CD4-positive, alpha-beta memory T cell (primary cell): ENCODE results near the gene MRNIP. TPM values are rescaled to one million over a fixed set of nuclear protein-coding genes. Genes with fewer than 3 reads are reported as not detected.

Experiments
- CTCF ChIA-PET: fragments of 350-600 bp; sonication (Branson Sonifier 250); formaldehyde crosslinking; loops from one replicate; lab custom pipeline; 2021; ENCODE audit warnings: inconsistent platforms; ENCODE audit not compliant: partially characterized antibody; lab: Charles Lee
- POLR2A ChIA-PET: fragments of 350-600 bp; sonication (Branson Sonifier 250); formaldehyde crosslinking; loops from one replicate; lab custom pipeline; 2021; ENCODE audit not compliant: partially characterized antibody; lab: Charles Lee
- DNase-seq, 5 donors: peaks; one replicate each; pipeline versions ENCODE4 v3.0.0 to v3.0.0-alpha.2; 2020 to 2022; ENCODE audit warnings: mixed read lengths in 1 of 5
- H3K27ac ChIP-seq: one replicate; pipeline ENCODE4 v1.7.0; 2013; ENCODE audit warnings: low read depth, low read length
- H3K27me3 ChIP-seq: 2 replicates; pipeline ENCODE4 v1.7.0; 2013; ENCODE audit warnings: mild to moderate bottlenecking, low read length, moderate library complexity; ENCODE audit not compliant: insufficient read depth
- H3K36me3 ChIP-seq: 2 replicates; pipeline ENCODE4 v1.7.0; 2013; ENCODE audit warnings: mild to moderate bottlenecking, low read length, moderate library complexity; ENCODE audit not compliant: insufficient read depth
- H3K4me1 ChIP-seq: 2 replicates; pipeline ENCODE4 v1.7.0; 2013; ENCODE audit warnings: mild to moderate bottlenecking, low read length, moderate library complexity; ENCODE audit not compliant: insufficient read depth
- H3K4me3 ChIP-seq, 2 donors: one replicate each; pipeline ENCODE4 v1.7.0; 2013; ENCODE audit warnings: low read length in 2 of 2, mild to moderate bottlenecking in 1 of 2
- H3K9me3 ChIP-seq, 2 donors: one replicate each; pipeline ENCODE4 v1.7.0; 2013; ENCODE audit warnings: low read length in 2 of 2, control low read depth in 1 of 2; ENCODE audit not compliant: control insufficient read depth in 1 of 2
- H3K27ac Mint-ChIP-seq, 7 donors: one replicate each; pipeline ENCODE4 v1.8.0; 2020 to 2021; ENCODE audit warnings: mixed read lengths in 7 of 7, mild to moderate bottlenecking in 6 of 7, inconsistent platforms in 3 of 7, moderate library complexity in 3 of 7
- H3K27me3 Mint-ChIP-seq, 2 donors: one replicate each; pipeline ENCODE4 v1.8.0; 2020 to 2021; ENCODE audit warnings: mixed read lengths in 2 of 2
- H3K36me3 Mint-ChIP-seq, 2 donors: one replicate each; pipeline ENCODE4 v1.8.0; 2020 to 2021; ENCODE audit warnings: mixed read lengths in 2 of 2, inconsistent platforms in 1 of 2, mild to moderate bottlenecking in 1 of 2
- H3K4me1 Mint-ChIP-seq, 4 donors: one replicate each; pipeline ENCODE4 v1.8.0; 2020 to 2021; ENCODE audit warnings: mixed read lengths in 4 of 4, mild to moderate bottlenecking in 1 of 4
- H3K4me3 Mint-ChIP-seq, 8 donors: one replicate each; pipeline ENCODE4 v1.8.0; 2020 to 2021; ENCODE audit warnings: mixed read lengths in 8 of 8, mild to moderate bottlenecking in 7 of 8, moderate library complexity in 6 of 8, inconsistent platforms in 3 of 8
- H3K9me3 Mint-ChIP-seq, 8 donors: one replicate each; pipeline ENCODE4 v1.8.0; 2020 to 2021; ENCODE audit warnings: mixed read lengths in 8 of 8, mild to moderate bottlenecking in 5 of 8, inconsistent platforms in 3 of 8, moderate library complexity in 1 of 8
- intact Hi-C: fragments of 100-400 bp; cut with micrococcal nuclease; formaldehyde crosslinking; loops from one replicate; pipeline ENCODE4 v1.15.1; 2023
- polyA plus RNA-seq, 2 donors: library from polyadenylated mRNA; unstranded; fragments of 300-500 nt; fragmentation: Illumina TruSeq; gene quantifications; one replicate each; pipeline ENCODE4 v1.2.3, GENCODE V29; 2021
- total RNA-seq, 2 experiments: library from RNA; stranded (reverse); gene quantifications; one replicate each; pipeline ENCODE4 v1.2.3, GENCODE V29; 2021

The MRNIP gene
- total and polyA plus RNA-seq, 4 experiments from 2014 or later = 11.4 to 129 (median 70.9) TPM

DNA sequence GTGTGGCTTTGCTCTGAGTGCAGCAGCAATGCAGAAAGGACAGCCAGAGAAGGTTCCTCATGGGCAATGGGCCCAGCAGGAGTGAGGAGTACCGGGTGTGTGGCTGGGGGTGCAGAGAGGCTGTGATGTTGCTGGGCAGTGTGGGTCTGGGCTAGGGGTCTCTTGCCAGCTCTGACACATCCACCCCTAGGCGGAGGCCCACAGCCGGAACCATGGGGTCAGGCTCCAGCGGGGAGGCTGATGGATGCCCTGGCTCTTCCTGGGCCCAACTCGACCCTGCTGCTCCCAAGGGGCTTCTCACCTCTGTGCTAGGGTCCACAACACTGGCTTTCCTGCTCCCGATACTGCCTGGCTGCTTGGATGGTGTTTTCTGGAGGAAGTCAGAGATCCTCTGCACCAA, 29.2 kb upstream of the MRNIP start:
- H3K36me3 ChIP-seq = peaks cover 62% of the 10 kb centered on the region
- H3K27ac ChIP-seq = no peak overlapping the region
- Mint-ChIP-seq H3K27me3 (no peaks in the 10 kb centered on the region), H3K9me3 (peaks cover 0 to 19% (median 12%) of the 10 kb centered on the region in 8 donors), H3K36me3 (peaks cover 61 to 78% of the 10 kb centered on the region in 2 donors), H3K27ac (no peak overlapping the region), H3K4me1 (no peaks in the 10 kb centered on the region), H3K4me3 (no peak overlapping the region)
- H3K27me3 ChIP-seq = no peaks in the 10 kb centered on the region
- no peak for DNase-seq
- CTCF ChIA-PET = no interaction called here
- no peak overlapping the region for H3K4me3 ChIP-seq
- intact Hi-C loops = no loop called here
- peaks cover 0 to 1% of the 10 kb centered on the region in 2 donors for H3K9me3 ChIP-seq
- POLR2A ChIA-PET = no interaction called here
- H3K4me1 ChIP-seq = no peaks in the 10 kb centered on the region

DNA sequence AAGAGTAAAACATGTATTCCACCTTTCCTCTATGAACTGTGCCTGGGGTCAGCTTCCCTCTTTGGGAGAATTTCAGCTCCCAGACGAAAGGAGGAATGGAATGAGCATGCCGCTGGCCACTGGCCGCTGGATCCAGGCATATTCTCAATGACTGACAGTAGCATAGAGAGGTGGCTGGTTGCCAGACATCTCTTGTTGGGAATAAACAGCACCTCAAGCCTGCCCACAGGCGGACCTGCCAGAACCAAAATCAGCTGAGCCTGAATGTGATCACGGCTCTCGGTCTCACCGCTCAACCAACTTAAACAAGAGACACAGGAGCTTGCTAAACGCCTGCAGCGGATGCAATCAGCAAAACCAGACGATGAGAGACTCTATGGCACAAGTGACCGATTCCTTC, 28.5 kb upstream of the MRNIP start:
- no peak overlapping the region for H3K4me3 ChIP-seq
- no peak overlapping the region for H3K27ac ChIP-seq
- H3K4me1 ChIP-seq = no peaks in the 10 kb centered on the region
- no peaks in the 10 kb centered on the region for H3K27me3 ChIP-seq
- peaks cover 55% of the 10 kb centered on the region for H3K36me3 ChIP-seq
- Mint-ChIP-seq H3K4me3 (no peak overlapping the region), H3K4me1 (no peaks in the 10 kb centered on the region), H3K27ac (peak overlapping the region in 1 of 7 donors; percentile 49), H3K36me3 (peaks cover 64 to 74% of the 10 kb centered on the region in 2 donors), H3K27me3 (no peaks in the 10 kb centered on the region), H3K9me3 (peaks cover 0 to 21% (median 15%) of the 10 kb centered on the region in 8 donors)
- ChIA-PET POLR2A (no interaction called here), CTCF (no interaction called here)
- intact Hi-C loops = no loop called here
- no peak for DNase-seq
- H3K9me3 ChIP-seq = peaks cover 0 to 3% of the 10 kb centered on the region in 2 donors

- peak overlapping the region in 2 of 7 donors; percentile 10 to 66 for H3K27ac Mint-ChIP-seq
- peaks cover 0 to 23% (median 16%) of the 10 kb centered on the region in 8 donors for H3K9me3 Mint-ChIP-seq
- Histone ChIP-seq H3K36me3 (peaks cover 48% of the 10 kb centered on the region), H3K4me3 (no peak overlapping the region), H3K9me3 (peaks cover 0 to 3% of the 10 kb centered on the region in 2 donors), H3K27ac (no peak overlapping the region), H3K4me1 (no peaks in the 10 kb centered on the region), H3K27me3 (no peaks in the 10 kb centered on the region)
- no peak overlapping the region for H3K4me3 Mint-ChIP-seq
- ChIA-PET POLR2A (no interaction called here), CTCF (no interaction called here)
- H3K4me1 Mint-ChIP-seq = no peaks in the 10 kb centered on the region
- peaks cover 63 to 73% of the 10 kb centered on the region in 2 donors for H3K36me3 Mint-ChIP-seq
- no peaks in the 10 kb centered on the region for H3K27me3 Mint-ChIP-seq
- DNase-seq = no peak
- intact Hi-C loops = no loop called here
Observed at GRCh38 chr5:179886190-179886911, 27.7 kb upstream of the MRNIP start.

GRCh38 chr5:179885491-179886090, 27.0 kb upstream of the MRNIP start:
- Mint-ChIP-seq H3K27ac (peak overlapping the region in 1 of 7 donors; percentile 66), H3K4me1 (no peaks in the 10 kb centered on the region), H3K36me3 (peaks cover 61 to 72% of the 10 kb centered on the region in 2 donors), H3K27me3 (no peaks in the 10 kb centered on the region), H3K9me3 (peaks cover 0 to 23% (median 16%) of the 10 kb centered on the region in 8 donors), H3K4me3 (no peak overlapping the region)
- CTCF ChIA-PET = no interaction called here
- POLR2A ChIA-PET = no interaction called here
- Histone ChIP-seq H3K9me3 (peaks cover 0 to 3% of the 10 kb centered on the region in 2 donors), H3K4me3 (no peak overlapping the region), H3K27ac (no peak overlapping the region), H3K27me3 (no peaks in the 10 kb centered on the region), H3K4me1 (no peaks in the 10 kb centered on the region), H3K36me3 (peaks cover 41% of the 10 kb centered on the region)
- intact Hi-C loops = no loop called here
- DNase-seq = no peak

GRCh38 chr5:179883163-179883562, 24.5 kb upstream of the MRNIP start:
- no peak for DNase-seq
- H3K9me3 ChIP-seq = peaks cover 0 to 3% of the 10 kb centered on the region in 2 donors
- POLR2A ChIA-PET = interaction anchor here (0.6 kb wide), 1 partner anchor 25 kb away, joined by 3 read pairs; the partner anchor contains the start of gene MRNIP
- Mint-ChIP-seq H3K4me1 (no peaks in the 10 kb centered on the region), H3K36me3 (peaks cover 52 to 56% of the 10 kb centered on the region in 2 donors), H3K4me3 (no peak overlapping the region), H3K27ac (no peak overlapping the region), H3K9me3 (peaks cover 0 to 23% (median 16%) of the 10 kb centered on the region in 8 donors), H3K27me3 (no peaks in the 10 kb centered on the region)
- no peak overlapping the region for H3K27ac ChIP-seq
- H3K4me3 ChIP-seq = no peak overlapping the region
- H3K27me3 ChIP-seq = no peaks in the 10 kb centered on the region
- H3K4me1 ChIP-seq = no peaks in the 10 kb centered on the region
- intact Hi-C loops = no loop called here
- peaks cover 29% of the 10 kb centered on the region for H3K36me3 ChIP-seq
- CTCF ChIA-PET = no interaction called here

- POLR2A ChIA-PET = interaction anchor here (0.5 kb wide), 1 partner anchor 67 kb away, joined by 5 read pairs; no protein-coding TSS in a partner anchor
- no peak overlapping the region for H3K27ac Mint-ChIP-seq
- Histone ChIP-seq H3K9me3 (peaks cover 0 to 3% of the 10 kb centered on the region in 2 donors), H3K4me1 (no peaks in the 10 kb centered on the region), H3K4me3 (no peak overlapping the region), H3K36me3 (peaks cover 21% of the 10 kb centered on the region), H3K27ac (no peak overlapping the region), H3K27me3 (no peaks in the 10 kb centered on the region)
- peaks cover 48 to 56% of the 10 kb centered on the region in 2 donors for H3K36me3 Mint-ChIP-seq
- H3K4me1 Mint-ChIP-seq = peaks cover 0 to 3% (median under 1%) of the 10 kb centered on the region in 4 donors
- peak in 1 of 5 donors; percentile 22 for DNase-seq
- CTCF ChIA-PET = interaction anchor here (0.7 to 1.4 kb wide), 2 partner anchors 11 to 26 kb away, joined by 3 to 4 read pairs; partner anchors contain the start of gene TBC1D9B
- no peak overlapping the region for H3K4me3 Mint-ChIP-seq
- intact Hi-C loops = no loop called here
- no peaks in the 10 kb centered on the region for H3K27me3 Mint-ChIP-seq
- peaks cover 0 to 23% (median 16%) of the 10 kb centered on the region in 8 donors for H3K9me3 Mint-ChIP-seq
Observed at GRCh38 chr5:179882338-179882737, 23.7 kb upstream of the MRNIP start.
